Subcutaneous abdominal adipose tissue (tissue), 5 donors: ENCODE results near the gene PRMT9.

Experiments used
- H3K27ac ChIP-seq: one replicate; pipeline ENCODE4 v1.7.0; 2013; ENCODE audit warnings: low read depth, mild to moderate bottlenecking, inconsistent platforms, low read length, moderate library complexity
- H3K27me3 ChIP-seq, 5 donors: one replicate each; pipeline ENCODE4 v1.7.0; 2013; ENCODE audit warnings: low read length in 5 of 5, inconsistent platforms in 1 of 5; ENCODE audit not compliant: control insufficient read depth in 5 of 5, insufficient read depth in 4 of 5
- H3K36me3 ChIP-seq, 5 donors: one replicate each; pipeline ENCODE4 v1.7.0; 2013; ENCODE audit warnings: low read length in 5 of 5; ENCODE audit not compliant: control insufficient read depth in 5 of 5, insufficient read depth in 5 of 5
- H3K4me1 ChIP-seq, 5 donors: one replicate each; pipeline ENCODE4 v1.7.0; 2013; ENCODE audit warnings: low read length in 5 of 5, mild to moderate bottlenecking in 3 of 5, moderate library complexity in 1 of 5; ENCODE audit not compliant: control insufficient read depth in 5 of 5, insufficient read depth in 5 of 5
- H3K4me3 ChIP-seq, 5 donors: one replicate each; pipeline ENCODE4 v1.7.0; 2013; ENCODE audit warnings: low read length in 5 of 5, low read depth in 1 of 5
- H3K9ac ChIP-seq, 5 donors: one replicate each; pipeline ENCODE4 v1.7.0; 2013; ENCODE audit warnings: low read length in 5 of 5, mild to moderate bottlenecking in 4 of 5, moderate library complexity in 3 of 5
- H3K9me3 ChIP-seq, 5 donors: one replicate each; pipeline ENCODE4 v1.7.0; 2013; ENCODE audit warnings: low read length in 5 of 5; ENCODE audit not compliant: control insufficient read depth in 5 of 5
- donor health status: healthy.
- donor health status: healthy.
- donor health status: healthy.
- donor health status: healthy.
- donor health status: healthy.

The PRMT9 gene

DNA sequence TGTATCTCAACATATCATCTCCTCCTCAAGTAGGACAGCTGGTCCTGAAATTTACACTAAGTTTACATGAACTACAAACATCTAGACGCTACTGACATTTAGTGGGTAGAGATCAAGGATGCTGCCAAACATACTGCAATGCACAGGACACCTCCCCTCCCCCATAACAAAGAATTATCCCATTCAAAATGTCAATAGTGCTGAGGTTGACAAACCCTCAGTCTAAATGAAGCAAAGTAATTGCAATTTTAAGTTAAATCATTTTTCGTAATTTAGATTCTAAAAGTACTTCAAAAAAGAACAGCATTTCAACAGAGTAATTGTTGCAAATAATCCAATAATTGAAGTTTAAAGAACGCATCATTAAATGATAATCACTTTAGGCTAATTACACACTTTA, 1.2 kb downstream of the PRMT9 start:
- H3K4me3 ChIP-seq: peak overlapping the region; percentile 82 to 99 (median 90)
- H3K9ac ChIP-seq: peak overlapping the region in 3 of 5 donors; percentile 83 to 90 (median 89)
- H3K9me3 ChIP-seq: no peaks in the 10 kb centered on the region

DNA sequence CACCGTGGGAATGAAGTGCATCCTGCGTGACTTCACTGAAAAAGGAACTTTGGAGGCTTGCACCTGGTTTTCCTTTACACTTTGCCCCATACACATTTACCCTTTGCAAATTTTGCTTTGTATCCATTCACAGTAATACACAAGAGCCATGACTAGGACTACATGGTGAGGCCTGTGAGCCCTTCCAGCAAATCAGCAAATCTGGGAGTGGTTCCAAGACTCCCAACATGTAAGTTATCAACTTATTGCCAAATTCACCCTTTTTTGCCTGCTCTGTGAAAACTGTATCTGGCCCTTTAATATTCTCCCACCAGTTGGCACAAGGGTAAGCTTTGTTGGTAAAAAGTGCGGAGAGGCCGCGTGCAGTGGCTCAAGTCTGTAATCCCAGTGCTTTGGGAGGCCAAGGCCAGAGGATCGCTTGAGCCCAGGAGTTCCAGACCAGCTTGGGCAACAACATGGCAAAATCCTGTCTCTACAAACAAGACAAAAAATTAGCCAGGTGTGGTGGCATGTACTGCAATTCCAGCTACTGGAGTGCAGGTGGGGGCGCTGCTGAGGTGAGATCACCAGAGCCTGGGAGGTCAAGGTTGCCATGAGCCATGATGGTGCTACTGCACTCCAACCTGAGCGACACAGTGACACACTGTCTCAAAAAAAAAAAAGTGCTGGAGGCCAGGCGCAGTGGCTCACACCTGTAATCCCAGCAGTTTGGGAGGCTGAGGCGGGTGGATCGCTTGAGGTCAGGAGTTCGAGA, 5.0 kb downstream of the PRMT9 start:
- Histone ChIP-seq H3K27me3 (no peaks in the 10 kb centered on the region), H3K27ac (no peak overlapping the region), H3K9me3 (no peaks in the 10 kb centered on the region), H3K4me3 (no peak overlapping the region), H3K4me1 (peaks cover 0 to 18% (median 14%) of the 10 kb centered on the region in 5 donors), H3K9ac (no peak overlapping the region), H3K36me3 (peaks cover 0 to 17% (median 7%) of the 10 kb centered on the region in 5 donors)

More for the DNA sequence above, 1.2 kb downstream of the PRMT9 start:
- peaks cover 0 to 25% (median 20%) of the 10 kb centered on the region in 5 donors for H3K4me1 ChIP-seq
- H3K36me3 ChIP-seq: peaks cover 0 to 14% (median 7%) of the 10 kb centered on the region in 5 donors
- H3K27ac ChIP-seq: peak overlapping the region; percentile 92
- no peaks in the 10 kb centered on the region for H3K27me3 ChIP-seq

- Histone ChIP-seq H3K9ac (no peak overlapping the region), H3K4me3 (no peak overlapping the region), H3K27me3 (no peaks in the 10 kb centered on the region), H3K36me3 (peaks cover 0 to 17% (median 7%) of the 10 kb centered on the region in 5 donors), H3K27ac (no peak overlapping the region), H3K9me3 (no peaks in the 10 kb centered on the region), H3K4me1 (peaks cover 0 to 14% (median 11%) of the 10 kb centered on the region in 5 donors)
Measured at GRCh38 chr4:147678106-147678505, 5.9 kb downstream of the PRMT9 start.

DNA sequence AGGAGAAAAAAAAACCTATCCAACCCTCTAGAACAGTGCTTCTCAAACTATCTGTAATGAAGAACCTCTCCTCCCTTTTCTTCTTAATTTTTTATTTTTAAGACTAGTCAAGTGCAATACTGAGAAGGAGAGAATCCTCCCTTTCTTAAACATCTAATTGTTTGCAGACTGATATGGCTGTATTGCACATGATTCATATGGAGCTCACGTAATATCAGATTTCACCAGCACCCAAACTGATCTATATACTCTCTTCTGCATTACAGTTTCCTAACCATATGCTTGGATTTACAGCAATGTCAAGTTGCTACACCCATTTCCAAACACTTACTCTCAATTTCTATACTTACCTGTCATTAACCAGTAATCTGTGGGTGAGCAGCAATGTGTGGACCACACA, 9.5 kb downstream of the PRMT9 start:
- Histone ChIP-seq H3K9me3 (no peaks in the 10 kb centered on the region), H3K27me3 (no peaks in the 10 kb centered on the region), H3K36me3 (peaks cover under 1 to 17% (median 8%) of the 10 kb centered on the region in 5 donors), H3K27ac (no peak overlapping the region), H3K4me3 (no peak overlapping the region), H3K9ac (no peak overlapping the region), H3K4me1 (peaks cover 0 to 5% (median 4%) of the 10 kb centered on the region in 5 donors)

GRCh38 chr4:147674073-147674472, 9.9 kb downstream of the PRMT9 start:
- H3K4me3 ChIP-seq: no peak overlapping the region
- no peak overlapping the region for H3K27ac ChIP-seq
- peaks cover 0 to 13% (median 8%) of the 10 kb centered on the region in 5 donors for H3K36me3 ChIP-seq
- H3K4me1 ChIP-seq: peaks cover 0 to 5% (median 4%) of the 10 kb centered on the region in 5 donors
- no peaks in the 10 kb centered on the region for H3K27me3 ChIP-seq
- no peak overlapping the region for H3K9ac ChIP-seq
- H3K9me3 ChIP-seq: no peaks in the 10 kb centered on the region

- peaks cover 23 to 59% (median 32%) of the 10 kb centered on the region in 5 donors for H3K36me3 ChIP-seq
- no peaks in the 10 kb centered on the region for H3K9me3 ChIP-seq
- no peak overlapping the region for H3K4me3 ChIP-seq
- no peak overlapping the region for H3K9ac ChIP-seq
- H3K4me1 ChIP-seq: no peaks in the 10 kb centered on the region
- no peaks in the 10 kb centered on the region for H3K27me3 ChIP-seq
- H3K27ac ChIP-seq: no peak overlapping the region
Measured at GRCh38 chr4:147658501-147658900, 25.5 kb downstream of the PRMT9 start.

GRCh38 chr4:147655639-147656038, 28.3 kb downstream of the PRMT9 start:
- Histone ChIP-seq H3K27ac (no peak overlapping the region), H3K9me3 (no peaks in the 10 kb centered on the region), H3K36me3 (peaks cover 24 to 52% (median 32%) of the 10 kb centered on the region in 5 donors), H3K4me3 (no peak overlapping the region), H3K4me1 (no peaks in the 10 kb centered on the region), H3K27me3 (no peaks in the 10 kb centered on the region), H3K9ac (no peak overlapping the region)

DNA sequence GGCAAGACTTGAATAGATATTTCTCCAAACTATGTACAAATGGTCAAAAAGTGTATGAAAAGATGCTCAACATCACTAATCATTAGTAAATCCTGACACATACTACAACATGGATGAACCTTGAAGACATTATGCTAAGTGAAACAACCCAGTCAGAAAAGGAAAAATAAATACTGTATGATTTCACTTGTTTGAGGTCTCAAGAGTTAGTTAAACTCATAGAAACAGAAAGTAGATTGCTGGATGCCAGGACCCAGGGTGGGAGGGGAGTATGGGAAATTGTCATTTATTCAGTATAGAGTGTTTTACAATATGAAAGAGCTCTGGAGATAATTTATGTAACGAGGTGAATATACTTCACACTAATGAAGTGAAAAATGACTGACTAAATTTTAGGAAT, 32.4 kb downstream of the PRMT9 start:
- no peaks in the 10 kb centered on the region for H3K4me1 ChIP-seq
- H3K27me3 ChIP-seq: no peaks in the 10 kb centered on the region
- H3K4me3 ChIP-seq: no peak overlapping the region
- no peak overlapping the region for H3K27ac ChIP-seq
- H3K9me3 ChIP-seq: no peaks in the 10 kb centered on the region
- H3K36me3 ChIP-seq: peaks cover 16 to 47% (median 21%) of the 10 kb centered on the region in 5 donors
- no peak overlapping the region for H3K9ac ChIP-seq

DNA sequence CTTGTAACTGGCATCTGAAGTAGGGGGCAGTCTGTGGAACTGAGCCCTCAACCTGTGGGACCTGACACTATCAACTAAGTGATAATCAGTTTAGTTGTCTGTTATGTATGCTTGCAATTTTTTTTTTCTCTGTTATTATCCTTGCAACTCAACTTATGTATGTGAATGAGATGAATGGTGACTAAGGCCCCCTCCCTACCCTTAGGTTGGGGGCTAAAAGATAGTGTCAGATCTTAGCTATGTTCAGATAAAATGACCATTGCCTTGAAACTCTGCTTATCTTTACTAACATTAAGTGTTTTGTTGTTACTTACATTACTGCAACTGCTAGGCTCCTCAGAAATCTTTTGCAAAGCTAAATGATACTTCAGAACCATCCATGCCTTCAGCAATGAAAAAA, 35.3 kb downstream of the PRMT9 start:
- Histone ChIP-seq H3K4me3 (no peak overlapping the region), H3K4me1 (no peaks in the 10 kb centered on the region), H3K9me3 (no peaks in the 10 kb centered on the region), H3K9ac (no peak overlapping the region), H3K27ac (no peak overlapping the region), H3K36me3 (peaks cover 3 to 22% (median 8%) of the 10 kb centered on the region in 5 donors), H3K27me3 (no peaks in the 10 kb centered on the region)

DNA sequence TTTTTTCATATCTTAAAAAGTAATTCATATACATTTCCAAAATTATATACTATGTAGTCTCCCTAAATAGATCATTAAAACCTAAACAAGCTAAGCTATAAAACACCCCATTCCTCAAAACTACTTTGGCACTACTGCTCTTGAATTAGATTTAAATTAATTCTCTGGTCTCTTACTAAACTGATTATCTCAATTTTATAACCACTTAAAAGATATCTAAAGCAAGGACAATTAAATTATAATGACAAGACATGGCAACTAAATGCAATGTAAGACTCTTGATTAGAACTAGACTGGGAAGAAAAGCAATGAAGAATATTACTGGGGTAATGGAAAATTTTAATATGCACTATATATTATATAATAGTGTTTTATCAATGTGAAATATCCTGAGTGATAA, 38.9 kb downstream of the PRMT9 start:
- Histone ChIP-seq H3K9ac (no peak overlapping the region), H3K36me3 (peaks cover 5 to 23% (median 14%) of the 10 kb centered on the region in 5 donors), H3K4me1 (no peaks in the 10 kb centered on the region), H3K4me3 (no peak overlapping the region), H3K9me3 (no peaks in the 10 kb centered on the region), H3K27me3 (no peaks in the 10 kb centered on the region), H3K27ac (no peak overlapping the region)
